HepG2 (cell line): ENCODE measurements around the gene CHRNB1. TPM values are rescaled to one million over a fixed set of nuclear protein-coding genes. Genes with fewer than 3 reads are reported as not detected.

Experiments used
- ATAC-seq: fragments of 200-7000 bp; cut with Tn5 transposase; 3 replicates; pipeline ENCODE4 v1.9.1; 2020; ENCODE audit warnings: mild to moderate bottlenecking, moderate library complexity
- BruUV-seq: library from RNA; stranded (reverse); fragments of 400-500 nt; replicated peaks from 2 replicates; lab custom pipeline; 2021; lab: Mats Ljungman, UMichigan
- CTCF ChIA-PET: fragments of 300-600 bp; formaldehyde crosslinking; extraction: SDS; loops from one replicate; lab custom pipeline; 2021; ENCODE audit warnings: low total read pairs, inconsistent platforms, low intra/inter-chr PET ratio; lab: Yijun Ruan, JAX
- POLR2A ChIA-PET: fragments of 350-600 bp; sonication (Branson Sonifier 250); formaldehyde crosslinking; loops from one replicate; lab custom pipeline; 2020; ENCODE audit warnings: antibody characterized with exemption, inconsistent platforms; lab: Yijun Ruan, JAX
- DNase-seq: peaks from one replicate; pipeline ENCODE4 v3.0.0-alpha.2; 2015; ENCODE audit warnings: low spot score
- FAIRE-seq: peaks from 3 replicates; lab custom pipeline; 2011; peaks lifted over from hg19 to GRCh38; lab: Jason Lieb, UNC
- H2AFZ ChIP-seq: one replicate; pipeline ENCODE4 v1.6.1; 2011; ENCODE audit warnings: low read length, inconsistent platforms
- H3K27ac ChIP-seq: fragments of 300-600 bp; 3 replicates; pipeline ENCODE4 v1.8.0; 2011; ENCODE audit warnings: mixed run types, mild to moderate bottlenecking, mixed read lengths, low read length, inconsistent platforms; ENCODE audit not compliant: insufficient read depth; ENCODE audit errors: extremely low read length
- H3K27me3 ChIP-seq, 2 experiments: fragments of 200-600 bp in 1 of 2; 2 replicates in 1 of 2; 3 replicates in 1 of 2; pipeline versions ENCODE4 v1.6.0 to v1.8.0; 2011; ENCODE audit warnings: low read length in 2 of 2, mild to moderate bottlenecking in 2 of 2, moderate library complexity in 2 of 2, inconsistent platforms in 1 of 2; ENCODE audit not compliant: insufficient read depth in 2 of 2, control insufficient read depth in 1 of 2
- H3K36me3 ChIP-seq, 2 experiments: fragments of 200-600 bp in 1 of 2; replicated peaks in 1 of 2; 2 replicates in 1 of 2; 3 replicates in 1 of 2; pipeline versions ENCODE4 v1.5.1 to v1.8.0; 2011; ENCODE audit warnings: low read length in 2 of 2, inconsistent platforms in 1 of 2; ENCODE audit not compliant: insufficient read depth in 2 of 2, control insufficient read depth in 1 of 2
- H3K4me1 ChIP-seq: 2 replicates; pipeline ENCODE4 v1.5.1; 2012; ENCODE audit warnings: low read length, inconsistent platforms; ENCODE audit not compliant: insufficient read depth
- H3K4me2 ChIP-seq: 2 replicates; pipeline ENCODE4 v1.6.0; 2011; ENCODE audit warnings: low read depth, low read length, inconsistent platforms
- H3K4me3 ChIP-seq, 3 experiments: fragments of 200-600 bp in 1 of 3; sonication (generic), shearing (Covaris generic) in 1 of 3; replicated peaks in 1 of 3; 2 replicates each; pipeline ENCODE4 v1.5.1; 2011 to 2016; ENCODE audit warnings: low read length in 3 of 3, inconsistent platforms in 2 of 3, low read depth in 2 of 3, mild to moderate bottlenecking in 2 of 3, control low read depth in 1 of 3, mixed read lengths in 1 of 3; ENCODE audit not compliant: insufficient read depth in 1 of 3
- H3K79me2 ChIP-seq: one replicate; pipeline ENCODE4 v1.6.1; 2011; ENCODE audit warnings: low read length, inconsistent platforms; ENCODE audit not compliant: insufficient read depth
- H3K9ac ChIP-seq: 2 replicates; pipeline ENCODE4 v1.6.0; 2011; ENCODE audit warnings: mild to moderate bottlenecking, low read depth, low read length, inconsistent platforms; ENCODE audit not compliant: insufficient read depth
- H3K9me3 ChIP-seq: 2 replicates; pipeline ENCODE4 v1.5.1; 2012; ENCODE audit warnings: mild to moderate bottlenecking, low read length
- H4K20me1 ChIP-seq: 2 replicates; pipeline ENCODE4 v1.6.0; 2011; ENCODE audit warnings: inconsistent platforms, mild to moderate bottlenecking, low read length, moderate library complexity; ENCODE audit not compliant: insufficient read depth
- GLI4 ChIP-seq: sonication (generic); formaldehyde crosslinking; IDR thresholded peaks from 2 replicates; pipeline ENCODE4 v1.5.1; 2020; ENCODE audit warnings: missing genetic modification reagents, mild to moderate bottlenecking, moderate library complexity, borderline replicate concordance
- ZC3H4 ChIP-seq: sonication (generic); formaldehyde crosslinking; IDR thresholded peaks from 2 replicates; pipeline ENCODE4 v1.4.0; 2020; ENCODE audit warnings: missing genetic modification reagents, borderline replicate concordance
- ZNF205 ChIP-seq: IDR thresholded peaks from 2 replicates; pipeline ENCODE4 v1.6.1; 2018; ENCODE audit warnings: missing biosample characterization, missing genetic modification reagents
- ZNF513 ChIP-seq: sonication (generic); formaldehyde crosslinking; conservative IDR thresholded peaks from 2 replicates; pipeline ENCODE4 v1.5.0; 2020; ENCODE audit warnings: missing genetic modification reagents
- WGBS: methylation state at CpG from one replicate; pipeline ENCODE4 v1.1.6; 2017; ENCODE audit warnings: low lambda C conversion rate; 5-methylcytosine and 5-hydroxymethylcytosine counted together
- in situ Hi-C: cut with HindIII; loops from 2 replicates; pipeline ENCODE4 v1.10.0; 2017; ENCODE audit warnings: low pct_unique_long_range_greater_than_20kb; ENCODE audit not compliant: extremely low pct_ligation_motif_present
- intact Hi-C: fragments of 100-400 bp; cut with micrococcal nuclease; formaldehyde crosslinking; loops from one replicate; pipeline ENCODE4 v1.10.0; 2022; ENCODE audit not compliant: unreplicated experiment
- polyA plus RNA-seq, 8 experiments: library from polyadenylated mRNA; depleted of rRNA in 3 of 8; stranded (reverse) in 7 of 8; unstranded in 1 of 8; fragments of >200 nt; fragmentation: Illumina TruSeq in 4 of 8; extraction: Trizol in 4 of 8; gene quantifications; 2 replicates each; pipeline versions ENCODE4 v1.2.1 to v1.2.3, GENCODE V29; 2011 to 2016; ENCODE audit warnings: low read depth in 4 of 8, missing spikeins in 1 of 8, mixed read lengths in 1 of 8; ENCODE audit not compliant: insufficient read depth in 1 of 8
- total RNA-seq, 5 experiments: library from RNA; depleted of rRNA; stranded (reverse); fragments of >200 nt; fragmentation: Illumina TruSeq; extraction: Trizol; gene quantifications; 2 replicates each; pipeline ENCODE4 v1.2.3, GENCODE V29; 2016; ENCODE audit warnings: low read depth in 1 of 5

The CHRNB1 gene
- total and polyA plus RNA-seq, 2 of the 13 experiments (the other 11 are each of a cell fraction or from before 2014, with no cell fraction given) = 5.4 to 33.7 TPM

GRCh38 chr17:7438656-7439460, 6.0 kb upstream of the CHRNB1 start:
- TF ChIP-seq ZC3H4 (CRISPR knock-in tag) (no peak), GLI4 (CRISPR knock-in tag) (no peak), ZNF513 (CRISPR knock-in tag) (no peak), ZNF205 (CRISPR knock-in tag) (no peak)
- intact Hi-C loops (no loop called here), in situ Hi-C loops (loop anchor here (5.0 kb wide), 2 partner anchors 38 to 82 kb away; partner anchors contain the start of genes TMEM95 and ZBTB4)
- POLR2A ChIA-PET = interaction anchor here (1.2 to 2.8 kb wide), 2 partner anchors 35 to 109 kb away, joined by 3 to 21 read pairs; partner anchors contain the start of genes NEURL4 and TMEM256
- peaks cover 6 to 27% of the 10 kb centered on the region in 2 experiments; a peak in 4 of 5 replicates for H3K27me3 ChIP-seq
- H3K4me2 ChIP-seq = peak overlapping the region; percentile 94
- ATAC-seq = no peak
- H3K27ac ChIP-seq = no peak overlapping the region
- CTCF ChIA-PET = no interaction called here
- 59% methylated on average over 11 of the region's 11 CpGs for WGBS
- DNase-seq = no peak
- peak overlapping the region; percentile 68; the same call in 1 of the 2 replicates for H3K9ac ChIP-seq
- H3K79me2 ChIP-seq = no peaks in the 10 kb centered on the region
- H4K20me1 ChIP-seq = no peaks in the 10 kb centered on the region
- H3K4me3 ChIP-seq = peak overlapping the region; percentile 60 to 80 (median 73); a peak in 5 of 6 replicates
- H2AFZ ChIP-seq = no peak overlapping the region
- BruUV-seq = no TSS peak
- no peaks in the 10 kb centered on the region for H3K9me3 ChIP-seq
- H3K36me3 ChIP-seq = no peaks in the 10 kb centered on the region
- H3K4me1 ChIP-seq = peaks cover 53% of the 10 kb centered on the region
- no peak for FAIRE-seq
